GM18909 (cell line): ENCODE results near the gene EFHC1.

Source experiments
- ATAC-seq: cut with Tn5 transposase; IDR thresholded peaks from one replicate; pipeline ENCODE4 v1.9.1; 2021; ENCODE audit warnings: mild to moderate bottlenecking; ENCODE audit not compliant: unreplicated experiment, poor library complexity

EFHC1 gene

GRCh38 chr6:52499026-52499425, 78.9 kb downstream of the EFHC1 start:
- ATAC-seq: no peak

DNA sequence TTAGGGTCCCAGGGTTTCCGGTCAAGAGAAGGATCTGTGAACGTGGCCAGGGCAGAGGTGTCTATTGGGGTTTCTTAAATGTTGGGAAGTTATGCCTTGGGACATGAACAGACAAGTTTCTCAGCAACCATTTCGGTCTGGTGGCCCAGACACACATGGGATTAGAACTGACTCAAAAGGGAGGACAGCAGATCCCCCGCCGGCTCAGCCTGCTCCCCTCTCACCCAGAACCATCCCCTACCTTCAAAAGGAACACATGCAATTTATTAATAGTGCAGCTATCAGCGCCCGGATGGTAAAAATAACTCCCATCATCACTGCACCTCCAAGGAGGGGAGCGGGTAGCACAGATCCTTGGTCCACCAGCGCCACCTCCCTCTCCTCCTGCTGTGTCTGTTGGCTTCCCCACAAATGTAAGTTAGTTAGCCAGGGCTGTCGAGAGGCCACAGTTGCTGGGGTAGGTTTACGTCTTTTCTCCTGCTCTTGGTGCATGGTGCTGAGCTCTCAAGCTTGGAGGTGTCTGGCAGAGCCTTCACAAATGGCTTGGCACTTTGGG, 79.6 kb downstream of the EFHC1 start:
- no peak for ATAC-seq

GRCh38 chr6:52500238-52501129, 80.3 kb downstream of the EFHC1 start:
- no peak for ATAC-seq

GRCh38 chr6:52502306-52503029, 82.3 kb downstream of the EFHC1 start:
- ATAC-seq: no peak

DNA sequence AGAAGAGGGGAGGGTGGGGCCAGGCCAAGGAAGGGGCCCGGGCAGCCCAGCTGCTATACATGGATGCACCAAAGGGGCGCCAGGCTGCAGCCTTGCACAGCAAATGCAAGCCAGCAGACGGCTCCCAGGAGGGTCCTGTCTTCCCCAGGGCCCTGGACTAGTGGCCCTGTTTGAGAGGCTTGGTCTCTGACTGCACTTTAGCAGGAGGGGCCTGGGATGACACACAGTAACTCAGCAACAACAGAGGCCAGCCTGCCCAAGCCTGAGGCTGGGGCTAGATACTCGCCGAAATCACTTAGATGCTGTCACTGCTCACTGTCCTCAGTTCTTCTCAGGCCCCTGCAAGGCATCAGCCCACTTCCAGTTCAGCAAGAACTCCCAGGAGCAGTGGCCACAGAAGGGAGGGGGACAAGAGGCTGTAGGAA, 83.2 kb downstream of the EFHC1 start:
- ATAC-seq: no peak

GRCh38 chr6:52503851-52504781, 84.0 kb downstream of the EFHC1 start:
- ATAC-seq: no peak

DNA sequence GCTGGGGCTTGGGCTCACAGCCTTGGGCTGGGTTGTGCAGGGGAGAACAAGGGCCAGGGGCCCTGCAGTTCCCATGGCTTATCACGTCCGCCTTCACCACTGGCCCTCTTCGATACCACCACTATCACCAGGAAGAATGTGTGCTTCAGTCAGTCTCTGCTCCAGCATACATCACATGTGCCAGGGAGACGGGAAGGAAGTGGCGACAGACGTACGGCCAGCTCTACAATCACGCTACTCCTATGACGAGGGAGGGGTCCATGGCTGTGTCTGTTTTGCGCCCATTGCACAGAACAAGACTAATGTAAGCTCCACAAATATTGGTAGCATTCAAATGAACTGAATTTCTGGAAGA, 84.6 kb downstream of the EFHC1 start:
- no peak for ATAC-seq

DNA sequence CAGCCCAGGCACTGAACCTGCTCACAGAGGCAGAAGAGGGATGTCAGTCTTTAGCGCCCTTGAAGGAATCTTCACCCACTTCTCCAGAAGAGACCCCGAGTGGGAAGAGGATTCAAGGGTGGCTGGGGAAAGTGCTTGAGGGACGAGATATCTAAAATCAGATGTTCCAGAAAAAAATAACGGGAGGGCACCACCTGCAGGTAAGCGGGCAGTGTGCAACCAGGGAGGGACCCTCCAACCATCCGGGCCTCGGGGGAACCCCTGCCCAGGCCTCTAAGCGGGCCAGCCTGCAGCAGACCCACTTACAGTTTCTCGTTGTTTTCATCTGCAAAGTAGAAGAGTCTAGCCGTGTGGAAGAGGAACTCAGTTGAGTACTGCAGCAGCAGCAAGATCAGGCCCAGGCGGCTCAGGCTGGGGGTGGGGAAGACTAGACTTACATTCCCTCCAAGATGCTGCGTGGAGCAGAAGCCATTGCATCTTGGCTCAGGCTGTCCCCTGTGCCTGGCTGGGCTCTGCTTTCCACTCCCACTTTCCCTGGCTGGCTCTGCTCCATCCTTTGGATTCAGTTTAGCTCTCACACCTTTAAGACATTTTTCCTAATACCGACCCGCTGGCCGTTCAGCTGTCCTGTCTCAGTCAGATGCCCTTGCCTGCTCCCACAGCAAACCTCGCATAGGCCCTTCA, 85.7 kb downstream of the EFHC1 start:
- ATAC-seq: no peak

GRCh38 chr6:52506476-52506875, 86.3 kb downstream of the EFHC1 start:
- ATAC-seq: no peak

DNA sequence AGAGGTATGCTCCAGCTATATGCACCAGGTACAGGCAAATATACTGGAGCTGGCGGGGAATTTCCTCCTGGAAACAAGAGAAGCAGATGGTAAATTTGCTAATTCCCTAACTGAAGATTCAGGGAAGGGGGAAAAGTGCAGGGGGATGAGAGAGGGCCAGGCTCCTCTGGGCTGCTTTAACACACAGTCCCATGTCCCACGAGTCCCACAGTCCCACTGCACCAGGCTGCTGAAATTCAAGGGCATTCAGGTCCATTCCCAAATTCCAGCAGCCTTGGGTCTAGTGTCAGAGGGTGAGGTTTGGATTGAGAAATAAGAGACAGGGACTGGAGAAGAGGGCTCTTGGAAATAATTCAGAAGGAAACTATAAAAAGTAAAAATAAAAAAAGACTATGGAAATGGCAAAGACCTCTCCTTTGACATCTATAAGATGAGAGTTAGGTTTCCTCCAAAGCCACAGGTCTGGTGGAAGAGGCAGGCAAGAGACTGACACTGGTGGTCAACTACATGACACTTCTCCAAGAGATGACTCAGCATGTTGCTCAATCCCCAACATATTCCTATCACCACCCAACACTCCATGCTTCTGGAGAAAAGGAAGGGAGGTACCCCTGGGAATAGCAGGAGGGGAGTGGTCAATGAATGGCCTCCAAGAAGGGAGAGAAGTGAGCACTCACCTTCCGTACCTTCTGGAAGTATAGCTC, 87.6 kb downstream of the EFHC1 start:
- no peak for ATAC-seq

DNA sequence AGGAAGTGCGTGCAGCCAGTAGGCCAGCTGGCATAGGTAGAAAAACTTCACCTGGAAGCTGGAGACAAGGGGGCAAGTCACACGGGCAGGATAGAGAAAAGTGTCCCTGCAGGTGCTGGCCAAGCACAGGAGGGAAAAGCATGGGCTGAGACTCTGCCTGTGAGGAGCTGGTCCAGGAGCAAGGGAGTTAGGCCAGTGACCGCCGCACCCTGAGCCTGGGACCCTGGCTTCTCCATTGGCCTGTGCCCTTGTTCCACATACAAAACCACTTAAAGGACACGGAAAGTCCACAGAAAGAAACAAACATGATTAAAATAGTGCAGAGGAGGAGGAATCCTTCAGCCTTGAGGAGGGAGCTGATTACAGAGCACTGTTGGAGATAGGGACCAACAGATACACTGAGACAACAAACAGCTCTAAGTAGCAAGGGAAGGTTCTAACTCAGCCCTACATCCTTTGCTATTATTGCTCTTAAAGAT, 88.2 kb downstream of the EFHC1 start:
- ATAC-seq: no peak

DNA sequence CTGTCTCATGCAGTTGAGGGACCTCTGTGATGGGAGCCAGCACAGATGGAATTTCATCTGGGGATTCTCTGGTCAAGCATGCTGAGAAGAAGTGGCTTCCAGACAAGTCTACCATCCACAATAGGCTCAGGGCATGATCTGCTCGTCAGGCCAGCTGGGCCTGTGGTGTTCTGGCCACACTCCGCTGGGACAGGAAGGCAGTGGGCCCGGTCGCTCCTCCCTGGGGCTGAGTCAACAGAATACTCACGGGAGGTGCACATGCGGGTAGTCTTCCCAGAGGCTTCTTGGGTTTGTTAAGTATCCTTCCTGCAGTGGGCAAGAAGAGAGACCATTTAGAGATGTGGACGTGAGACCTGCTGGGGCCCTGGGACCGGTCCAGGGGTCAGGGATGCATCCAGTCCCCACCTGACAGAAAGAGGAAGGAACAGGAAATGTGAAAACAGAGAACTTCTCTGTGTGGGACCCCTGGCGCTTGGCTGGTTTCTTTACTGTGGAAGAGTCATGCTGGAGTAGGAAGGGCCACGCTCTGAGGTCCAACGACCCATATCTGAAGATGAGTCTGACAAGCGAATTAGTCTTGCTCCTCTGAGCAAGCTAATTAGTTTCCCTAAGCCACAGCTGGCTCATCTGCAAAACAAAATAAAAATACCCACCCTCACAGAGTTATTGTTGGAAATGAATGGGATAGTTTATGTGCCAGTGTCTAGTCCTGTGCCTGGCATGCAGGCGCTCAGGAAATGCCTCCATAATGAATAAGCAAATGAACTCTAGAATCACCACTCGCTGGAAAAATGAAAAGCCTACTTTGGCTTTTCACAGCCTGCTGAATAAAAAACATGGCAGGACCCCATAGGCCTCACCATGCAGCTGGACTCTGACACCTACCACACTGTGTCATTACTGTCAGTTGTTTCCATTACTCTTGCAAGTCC, 89.4 kb downstream of the EFHC1 start:
- ATAC-seq: no peak

DNA sequence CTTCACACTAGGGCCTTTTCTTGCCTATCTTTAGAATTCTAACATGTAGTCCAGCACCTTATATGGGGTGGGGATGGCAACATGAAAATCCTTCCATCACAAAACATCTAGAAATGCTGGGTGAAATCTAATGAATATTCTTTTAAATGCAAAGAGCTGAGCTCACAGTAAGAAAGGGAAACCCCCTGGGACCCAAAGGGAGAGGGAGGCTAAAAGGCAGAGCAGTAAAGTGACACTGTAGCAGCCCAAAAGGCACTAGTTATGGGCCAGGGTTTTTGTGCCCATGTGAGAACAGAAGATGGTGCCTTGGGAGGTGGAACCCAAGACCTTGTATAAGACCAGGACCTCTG, 90.0 kb downstream of the EFHC1 start:
- no peak for ATAC-seq

DNA sequence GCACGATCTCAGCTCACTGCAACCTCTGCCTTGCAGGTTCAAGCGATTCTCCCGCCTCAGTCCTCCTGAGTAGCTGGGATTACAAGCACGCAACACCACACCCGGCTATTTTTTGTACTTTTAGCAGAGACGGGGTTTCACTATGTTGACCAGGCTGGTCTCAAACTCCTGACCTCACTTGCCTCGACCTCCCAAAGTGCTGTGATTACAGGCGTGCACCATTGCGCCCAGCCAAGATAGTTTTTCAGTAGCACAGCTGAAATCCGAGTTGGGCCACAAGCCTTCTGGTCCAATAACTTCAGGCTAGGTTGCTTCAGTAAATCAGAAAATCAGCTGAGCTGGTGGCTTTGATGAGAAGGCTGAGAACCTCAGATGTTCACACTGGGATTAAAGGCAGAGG, 91.0 kb downstream of the EFHC1 start:
- no peak for ATAC-seq

- no peak for ATAC-seq
Observed at GRCh38 chr6:52511572-52512151, 91.5 kb downstream of the EFHC1 start.

GRCh38 chr6:52512199-52512598, 92.1 kb downstream of the EFHC1 start:
- ATAC-seq: no peak

DNA sequence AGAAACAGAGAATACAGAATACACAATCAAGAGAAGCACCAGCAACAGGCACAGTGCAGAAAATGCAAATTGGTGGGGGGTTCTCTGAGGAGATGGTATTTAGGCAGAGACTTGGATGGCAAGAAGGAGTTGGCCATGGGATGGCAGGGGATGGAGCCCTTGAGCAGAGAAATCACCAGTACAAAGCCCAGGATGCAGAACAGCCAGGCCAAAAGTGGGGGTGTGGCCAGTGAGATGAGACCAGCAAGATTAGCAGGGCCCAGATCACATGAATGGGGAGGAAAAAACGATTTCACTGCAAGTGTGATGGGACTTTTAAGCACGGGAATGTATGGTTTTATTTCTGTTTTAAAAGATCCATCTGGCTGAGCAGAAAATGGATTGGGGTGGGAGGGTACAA, 93.3 kb downstream of the EFHC1 start:
- no peak for ATAC-seq

DNA sequence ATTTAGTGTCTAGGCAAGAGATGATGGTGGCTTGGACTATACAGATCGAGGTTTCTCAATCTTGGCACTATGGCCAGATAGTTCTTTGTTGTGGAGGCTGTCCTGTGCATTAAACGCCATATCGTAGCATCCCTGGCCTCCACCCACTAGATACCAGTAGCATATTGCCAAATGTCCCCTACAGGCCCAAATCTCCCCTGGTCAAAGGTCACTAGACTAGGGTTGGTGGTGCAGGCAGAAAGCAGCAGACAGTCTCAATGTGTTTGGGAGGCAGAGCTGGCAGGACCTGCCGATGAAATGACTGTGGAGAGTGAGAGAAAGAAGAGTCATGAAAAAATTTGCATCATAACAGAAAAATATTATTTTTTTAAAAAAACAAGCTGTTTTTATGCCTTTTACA, 93.8 kb downstream of the EFHC1 start:
- ATAC-seq: no peak
